HG03520 (cell line): Measurements from ENCODE around the gene CSF1R.

Experiments used
- ATAC-seq: cut with Tn5 transposase; IDR thresholded peaks from one replicate; pipeline ENCODE4 v1.9.1; 2021; ENCODE audit warnings: mild to moderate bottlenecking, moderate library complexity; ENCODE audit not compliant: unreplicated experiment

Gene CSF1R

GRCh38 chr5:150085950-150086715, at the start of gene CSF1R:
CSF1R (minus strand) TSS chr5:150086554; CDS start chr5:150086427, 127 bp downstream.
- ATAC-seq: no peak

- no peak for ATAC-seq
Observed at GRCh38 chr5:150135557-150136304, 49.4 kb upstream of the CSF1R start.

GRCh38 chr5:150134198-150134588, 47.8 kb upstream of the CSF1R start:
- no peak for ATAC-seq

GRCh38 chr5:150133581-150134197, 47.3 kb upstream of the CSF1R start:
- no peak for ATAC-seq

GRCh38 chr5:150132740-150133139, 46.4 kb upstream of the CSF1R start:
- no peak for ATAC-seq

GRCh38 chr5:150131978-150132694, 45.8 kb upstream of the CSF1R start:
- ATAC-seq: no peak

GRCh38 chr5:150131461-150131860, 45.1 kb upstream of the CSF1R start:
- ATAC-seq: no peak

- no peak for ATAC-seq
Observed at GRCh38 chr5:150130493-150130922, 44.2 kb upstream of the CSF1R start.

GRCh38 chr5:150129813-150130492, 43.6 kb upstream of the CSF1R start:
- peak; percentile 41 for ATAC-seq

- ATAC-seq: no peak
Observed at GRCh38 chr5:150129454-150129812, 43.1 kb upstream of the CSF1R start.

- ATAC-seq: no peak
Observed at GRCh38 chr5:150126921-150127265, 40.5 kb upstream of the CSF1R start.

- no peak for ATAC-seq
Observed at GRCh38 chr5:150126199-150126920, 40.0 kb upstream of the CSF1R start.

- ATAC-seq: no peak
Observed at GRCh38 chr5:150125334-150125733, 39.0 kb upstream of the CSF1R start.

GRCh38 chr5:150124596-150124995, 38.2 kb upstream of the CSF1R start:
- no peak for ATAC-seq

- ATAC-seq: no peak
Observed at GRCh38 chr5:150124111-150124557, 37.8 kb upstream of the CSF1R start.

- no peak for ATAC-seq
Observed at GRCh38 chr5:150123542-150123941, 37.2 kb upstream of the CSF1R start.

- no peak for ATAC-seq
Observed at GRCh38 chr5:150122536-150123481, 36.5 kb upstream of the CSF1R start.

GRCh38 chr5:150122158-150122510, 35.8 kb upstream of the CSF1R start:
- ATAC-seq: peak; percentile 78
